HG03442 (cell line): ENCODE results near the gene BANF2.
"Not testable (repeated sequence)": the region's sequence is repeated elsewhere in the genome, so short reads cannot be mapped to it uniquely, and the experiment has no call there.

Experiments
- ATAC-seq: cut with Tn5 transposase; IDR thresholded peaks from one replicate; pipeline ENCODE4 v1.9.1; 2021; ENCODE audit warnings: mild to moderate bottlenecking, moderate library complexity; ENCODE audit not compliant: unreplicated experiment

The BANF2 gene

DNA sequence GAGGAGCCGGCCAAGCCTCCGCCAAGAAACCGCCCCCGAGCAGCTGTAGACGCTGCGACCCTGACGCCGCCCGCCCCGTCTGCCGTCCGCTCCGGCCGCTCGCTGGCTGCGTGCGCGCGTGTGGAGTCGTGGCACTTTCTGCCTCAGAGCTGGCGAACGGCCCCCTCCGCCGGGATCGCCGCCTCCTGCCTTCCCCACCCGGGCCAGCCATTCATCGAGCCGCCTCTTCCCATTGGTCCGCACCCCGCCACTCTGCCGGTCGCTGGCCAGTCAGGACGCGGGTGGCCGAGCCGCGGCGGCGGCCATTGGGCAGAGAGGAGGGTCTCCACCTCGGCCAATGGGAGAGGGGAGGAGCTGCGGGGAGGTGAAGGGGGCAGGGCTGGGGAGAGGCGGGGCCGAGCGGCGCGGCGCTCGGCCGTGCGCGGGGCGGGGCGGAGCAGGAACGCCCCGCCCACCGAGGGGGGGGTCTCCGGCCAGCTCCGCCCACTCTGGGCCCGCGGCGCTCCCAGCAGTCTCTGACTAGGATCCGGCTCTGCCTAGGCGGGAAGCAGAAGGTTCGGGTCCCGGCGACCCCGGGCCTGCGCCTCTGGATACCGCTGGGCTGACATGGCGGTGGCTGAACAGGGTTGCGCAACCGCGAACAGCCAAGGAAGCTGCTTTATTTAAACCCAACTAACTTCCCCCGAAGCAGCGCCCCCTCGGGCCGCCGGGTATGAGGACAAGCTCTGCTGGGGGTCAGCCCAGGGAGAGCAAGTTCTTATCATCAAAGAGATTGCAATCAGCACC is 17.5 kb upstream of the BANF2 start, which contains the start of gene RRBP1:
TSS of gene RRBP1 (minus strand) at position 140 of the 786 bp plus-strand sequence. CDS start 21,735 bp downstream, outside the sequence.
- peak; percentile 88 for ATAC-seq

DNA sequence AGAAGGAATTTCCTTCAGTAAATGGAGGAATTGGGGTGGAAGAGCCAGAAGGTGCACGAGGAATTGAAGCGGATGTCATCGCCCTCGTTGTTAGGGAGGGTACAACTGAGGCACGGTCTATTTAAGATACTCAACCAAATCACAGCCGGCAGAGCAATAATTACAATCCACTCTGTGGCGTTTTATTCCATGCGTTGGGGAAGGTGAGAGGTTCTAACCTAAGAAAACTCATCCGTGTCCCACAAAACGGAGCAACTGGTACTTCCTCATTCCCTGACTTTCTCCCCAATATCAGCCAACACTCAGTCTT is 16.9 kb upstream of the BANF2 start:
- no peak for ATAC-seq

DNA sequence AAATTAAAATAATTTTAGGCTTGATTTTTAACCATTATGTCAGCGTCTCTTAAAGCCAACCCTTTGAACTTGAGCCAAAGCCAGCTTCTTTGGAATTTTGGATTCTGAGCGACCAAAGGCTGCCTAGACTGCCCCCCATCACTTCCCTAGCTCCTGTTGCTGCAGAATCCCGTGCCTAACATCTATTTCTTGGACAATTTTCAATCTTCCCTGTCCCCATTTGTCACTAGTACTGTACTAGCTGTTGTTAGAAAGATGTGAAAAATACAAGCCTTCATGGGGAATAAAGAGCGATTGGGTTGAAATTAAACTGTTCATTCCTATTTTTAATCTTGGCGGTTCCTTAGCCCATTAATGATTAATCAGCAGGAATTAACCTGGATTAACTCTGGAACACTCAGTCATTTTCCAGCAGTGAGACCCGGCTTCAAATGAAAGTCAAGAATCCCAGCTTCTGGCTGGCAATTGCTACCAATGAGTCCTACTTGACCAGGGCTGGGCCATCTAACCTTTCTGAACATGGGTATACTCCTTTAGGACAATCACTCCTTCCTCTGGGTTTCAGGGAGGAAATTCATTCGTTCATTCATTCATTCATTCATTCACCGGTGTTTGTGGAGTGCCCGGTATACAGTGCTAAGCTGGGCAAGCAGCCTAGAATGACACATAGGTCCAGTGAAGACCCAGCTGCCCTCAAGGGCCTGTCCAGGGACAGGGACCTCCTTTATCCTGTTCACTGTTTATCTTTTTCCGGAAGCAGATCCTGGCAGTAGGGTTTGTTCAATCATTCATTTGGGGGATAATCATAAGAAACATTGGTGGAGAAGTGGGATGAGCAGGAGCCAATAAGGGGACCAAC is 16.3 kb upstream of the BANF2 start:
- ATAC-seq = no peak

DNA sequence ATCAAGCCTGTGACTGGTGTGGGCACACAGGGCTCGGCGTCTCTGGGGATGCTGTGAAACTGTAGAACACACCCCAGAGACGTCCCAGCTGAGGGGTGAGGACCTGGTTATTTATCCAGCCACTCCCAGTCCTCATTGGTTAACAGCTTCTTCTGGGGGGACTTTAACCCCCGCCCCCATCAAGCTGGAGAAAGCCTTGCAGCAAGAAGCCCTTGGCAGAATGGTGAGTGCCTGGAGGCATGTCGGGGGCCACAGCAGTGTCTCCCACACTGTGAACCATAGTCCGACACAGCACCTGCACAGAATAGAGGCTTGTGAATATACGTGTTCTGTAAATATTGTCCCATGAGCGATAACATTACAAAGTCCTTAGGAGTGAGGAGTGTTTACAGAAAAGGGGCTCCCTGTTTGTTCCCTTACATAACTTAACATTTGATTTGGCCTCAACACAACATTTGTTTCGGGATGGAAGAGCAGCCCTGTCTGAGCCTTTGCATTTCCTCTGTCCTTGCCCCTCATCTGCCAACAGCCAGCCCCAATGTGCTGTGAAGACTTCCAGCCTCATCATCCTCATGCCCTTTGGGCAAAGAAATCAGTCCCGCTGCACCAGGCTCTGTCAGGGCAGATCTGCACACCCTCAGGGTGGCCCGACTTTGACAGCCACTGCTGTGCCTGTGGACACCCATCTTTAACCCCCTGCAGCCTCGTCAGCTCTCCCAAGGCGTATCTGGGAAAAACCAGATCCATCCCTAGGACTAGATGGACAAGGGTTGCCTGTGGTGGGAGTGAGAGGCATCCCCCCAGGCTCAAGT is 15.5 kb upstream of the BANF2 start:
- no peak for ATAC-seq

DNA sequence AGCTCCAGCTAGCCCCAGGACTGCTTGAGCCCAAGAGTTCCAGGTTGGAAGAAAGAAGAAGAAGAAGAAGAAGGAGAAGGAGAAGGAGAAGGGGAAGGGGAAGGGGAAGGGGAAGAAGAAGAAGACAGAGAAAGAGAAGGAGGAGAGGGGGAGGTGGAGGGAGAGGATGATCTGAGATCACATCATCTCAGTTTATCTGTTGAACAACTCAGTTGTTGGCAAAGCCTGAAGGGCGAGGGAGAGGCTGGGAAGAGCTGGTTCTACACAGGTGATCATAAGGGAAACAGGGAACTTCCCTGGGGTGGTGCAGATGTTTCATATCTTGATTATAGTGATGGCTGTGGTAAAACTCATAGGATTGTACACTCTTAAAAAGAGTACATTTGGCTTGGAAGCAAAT is 14.6 kb upstream of the BANF2 start:
- no peak for ATAC-seq

DNA sequence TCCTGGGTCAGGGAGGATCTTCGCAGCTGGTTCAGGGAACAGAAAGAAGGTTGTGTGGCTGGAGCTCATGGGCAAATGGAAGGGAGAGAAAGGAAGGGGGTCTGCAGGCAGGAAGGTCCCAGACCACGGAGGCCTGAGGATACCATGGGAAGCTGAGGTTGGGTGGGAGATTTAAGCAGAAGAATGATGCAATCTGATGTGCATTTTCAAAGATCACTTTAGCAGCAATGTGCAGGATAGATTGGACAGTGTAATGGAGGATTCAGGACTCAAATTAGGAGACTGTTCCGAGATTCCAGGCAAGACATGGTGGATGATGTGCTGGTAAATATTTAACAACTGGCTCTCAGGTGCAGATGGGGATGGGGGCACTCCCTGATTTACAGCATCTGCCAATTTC is 12.0 kb upstream of the BANF2 start:
- ATAC-seq = no peak

DNA sequence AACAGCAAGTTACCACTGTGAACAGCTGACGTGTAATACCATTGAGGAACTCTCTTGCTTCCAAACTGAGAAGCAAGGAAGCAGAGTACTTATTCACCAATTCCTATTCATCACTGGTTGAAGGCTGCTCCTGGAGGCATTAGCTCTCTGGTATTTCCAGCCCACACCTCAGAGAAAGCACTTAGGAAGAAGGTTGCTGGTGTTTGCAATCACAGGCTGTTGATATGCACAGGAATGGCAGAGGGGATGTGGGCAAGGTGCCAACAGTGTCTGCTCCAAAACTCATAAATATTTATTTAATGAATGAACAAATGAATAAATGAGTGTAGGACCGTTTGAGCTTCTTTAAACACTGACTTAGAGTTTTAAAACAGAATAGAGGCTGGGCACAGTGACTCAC is 10.8 kb upstream of the BANF2 start:
- ATAC-seq = no peak

DNA sequence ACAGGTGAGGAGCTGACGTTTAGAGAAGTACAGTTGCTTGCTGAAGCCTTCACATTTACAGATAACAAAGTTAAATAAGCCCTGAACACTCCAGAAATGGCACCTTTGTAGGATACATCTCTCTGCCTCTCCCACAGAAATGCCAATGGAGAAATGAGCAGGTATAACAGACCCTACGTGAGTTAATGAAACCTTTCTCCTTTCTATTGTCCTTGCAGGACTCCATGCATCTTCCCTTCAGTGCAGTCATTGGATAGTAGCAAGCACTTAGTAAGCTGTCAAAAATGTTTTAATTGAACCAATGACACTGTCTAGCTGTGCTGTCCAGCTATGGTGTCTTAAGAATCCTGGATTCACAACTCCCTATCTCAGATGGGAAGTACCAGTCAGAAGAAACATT is 9.6 kb upstream of the BANF2 start:
- no peak for ATAC-seq

DNA sequence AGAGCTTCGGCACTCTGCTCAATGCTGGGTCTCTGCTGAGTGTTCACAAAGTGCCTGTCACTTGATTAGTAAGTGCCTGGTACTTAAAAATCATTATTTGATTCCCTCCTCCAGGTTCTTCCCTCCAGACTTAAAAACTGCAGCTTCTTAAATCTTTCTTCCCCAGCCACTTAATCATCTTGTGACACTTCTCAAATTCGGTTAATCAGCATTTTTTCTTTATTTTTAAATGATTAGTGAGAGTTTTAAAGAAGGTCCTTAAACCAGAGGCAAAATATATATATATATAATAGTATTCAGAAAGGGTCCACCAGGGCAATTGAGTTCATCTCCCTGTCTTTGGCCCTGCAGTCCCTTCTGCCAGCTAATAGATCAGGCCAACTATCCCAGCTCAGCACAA is 8.0 kb upstream of the BANF2 start:
- ATAC-seq = no peak

DNA sequence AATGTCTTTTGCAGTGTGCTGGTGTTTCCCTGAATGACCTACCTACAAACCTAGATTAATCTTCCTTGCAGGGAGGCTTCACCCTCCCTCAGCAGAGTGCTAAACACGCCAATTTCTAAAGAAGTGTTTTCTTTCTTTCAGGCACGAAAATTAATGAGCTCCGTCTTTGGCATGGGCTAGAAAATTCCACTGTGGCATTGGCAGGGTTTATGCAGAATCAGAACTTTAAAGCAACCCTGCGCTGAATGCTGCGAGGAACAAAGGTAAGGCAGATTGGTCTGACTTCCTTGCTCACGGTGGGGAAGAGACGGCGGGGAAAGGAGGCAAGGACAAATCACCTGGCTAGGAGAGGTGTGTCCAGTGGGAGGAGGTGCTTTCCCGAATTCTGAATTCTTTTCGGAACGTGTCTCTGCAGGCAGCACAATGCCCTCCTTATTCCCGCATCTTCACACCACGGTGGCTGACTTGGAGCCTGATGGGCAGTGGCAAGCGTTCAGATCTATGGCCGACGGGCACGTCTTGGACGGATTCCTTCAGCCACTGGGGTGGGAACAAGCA is 6.2 kb upstream of the BANF2 start:
- no peak for ATAC-seq

DNA sequence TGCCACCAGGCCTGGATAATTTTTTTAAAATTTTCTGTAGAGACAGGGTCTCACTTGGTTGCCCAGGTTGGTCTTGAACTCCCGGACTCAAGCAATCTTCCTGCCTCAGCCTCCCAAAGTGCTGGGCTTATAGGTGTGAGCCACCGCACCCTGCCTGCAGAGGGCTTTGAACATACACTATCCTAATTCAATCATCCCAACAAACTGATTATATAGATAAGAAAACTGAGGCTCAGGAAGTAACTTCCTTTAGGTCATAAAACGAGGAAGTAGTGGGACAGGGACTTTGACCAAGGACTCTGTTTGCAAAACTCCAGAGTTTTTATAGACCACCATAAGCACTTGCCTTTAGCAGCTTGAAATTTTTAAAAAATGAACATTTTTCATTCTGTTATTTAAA is 5.0 kb upstream of the BANF2 start:
- ATAC-seq = no peak

DNA sequence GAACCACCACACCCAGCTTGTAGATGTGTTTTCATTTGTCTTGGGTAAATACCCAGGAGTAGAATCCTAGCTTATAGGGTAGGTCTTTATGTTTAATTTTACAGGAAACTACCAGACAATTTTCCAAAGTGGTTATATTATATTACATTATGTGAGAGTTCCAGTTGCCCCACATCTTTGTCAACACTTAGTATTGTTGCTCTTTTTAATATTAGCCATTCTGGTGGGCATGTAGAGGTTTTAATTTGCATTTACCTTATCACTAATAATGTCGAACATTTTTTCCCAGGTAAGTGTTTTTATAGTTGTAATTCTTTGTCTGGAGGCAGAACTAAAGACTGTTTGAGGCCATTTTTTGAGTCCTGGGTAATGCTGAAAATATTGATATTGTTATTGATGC is 3.5 kb upstream of the BANF2 start:
- no peak for ATAC-seq

DNA sequence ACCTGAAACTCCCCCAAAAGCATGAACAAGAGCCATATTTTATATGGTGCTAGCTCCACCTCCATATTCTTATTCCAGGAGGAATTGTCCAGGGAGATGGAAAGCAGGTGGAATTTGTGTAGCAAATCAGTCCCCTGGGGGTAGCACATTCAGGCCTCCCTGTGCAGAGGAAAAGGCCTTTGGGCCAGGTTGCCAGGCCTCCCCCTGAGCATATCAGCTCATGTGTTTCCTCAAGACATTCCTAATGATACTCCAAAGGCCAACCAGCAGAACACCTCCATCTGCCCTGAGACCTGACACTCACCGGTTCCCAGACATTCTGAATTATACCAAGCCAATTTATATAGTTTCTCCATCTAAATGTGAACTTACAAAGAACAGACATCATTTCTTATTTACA is 2.6 kb upstream of the BANF2 start:
- no peak for ATAC-seq

DNA sequence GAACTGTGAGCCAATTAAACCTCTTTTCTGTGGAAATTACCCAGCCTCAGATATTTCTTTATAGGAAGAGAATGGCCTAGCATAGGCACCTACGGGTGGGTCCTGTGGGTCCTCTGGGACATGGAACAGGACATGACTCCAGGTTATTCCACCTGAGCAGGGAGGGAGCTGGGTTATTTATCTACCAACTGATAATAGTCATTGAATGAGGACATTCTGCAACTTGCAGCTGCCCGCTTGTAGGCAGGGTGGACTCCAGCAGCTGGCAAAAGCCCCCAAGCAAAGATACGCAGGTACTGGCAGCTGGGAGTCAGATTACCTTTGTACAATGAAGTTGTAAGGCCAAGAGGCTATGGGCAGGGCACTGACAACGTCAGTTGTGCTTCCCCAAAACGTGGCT is 1.4 kb upstream of the BANF2 start:
- no peak for ATAC-seq

DNA sequence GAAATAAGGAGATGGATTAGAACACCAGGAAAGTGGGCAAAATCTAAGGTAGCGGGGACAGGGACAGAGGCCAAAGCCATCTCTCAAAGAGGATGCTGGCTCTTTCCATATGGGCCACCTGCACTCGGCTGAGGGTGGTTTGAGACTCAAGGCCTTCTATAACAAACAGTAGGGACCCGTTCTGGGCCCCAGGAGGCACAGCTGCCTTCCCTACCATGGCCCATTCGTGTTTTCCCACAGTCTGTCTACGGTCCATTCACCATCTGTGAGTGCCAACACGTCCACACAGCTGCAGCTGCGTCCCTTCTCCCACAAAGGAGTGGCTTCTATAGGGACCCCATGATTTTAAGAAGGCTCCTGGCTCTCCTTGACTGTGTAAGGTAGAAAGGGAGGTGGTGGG is 871 bp downstream of the BANF2 start:
- no peak for ATAC-seq

DNA sequence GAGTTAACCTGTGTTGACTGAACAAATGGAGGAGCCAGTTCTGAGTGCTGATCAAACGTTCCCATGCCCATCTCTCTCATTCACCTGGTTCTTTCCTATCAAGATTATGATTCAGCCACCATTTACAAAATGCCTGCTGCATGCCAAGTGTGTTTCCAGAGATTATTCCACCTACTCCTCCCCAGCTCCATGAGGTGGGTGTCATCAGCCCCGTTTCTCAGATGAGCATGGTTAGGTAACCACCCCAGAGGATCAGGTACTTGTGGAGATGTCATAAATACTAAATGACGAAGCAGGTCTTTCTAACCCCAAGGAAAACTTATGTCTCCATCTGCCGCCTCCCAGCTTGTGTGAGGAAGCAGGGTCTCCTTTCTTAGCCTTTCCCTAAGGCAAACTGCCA is 2.1 kb downstream of the BANF2 start:
- no peak for ATAC-seq

DNA sequence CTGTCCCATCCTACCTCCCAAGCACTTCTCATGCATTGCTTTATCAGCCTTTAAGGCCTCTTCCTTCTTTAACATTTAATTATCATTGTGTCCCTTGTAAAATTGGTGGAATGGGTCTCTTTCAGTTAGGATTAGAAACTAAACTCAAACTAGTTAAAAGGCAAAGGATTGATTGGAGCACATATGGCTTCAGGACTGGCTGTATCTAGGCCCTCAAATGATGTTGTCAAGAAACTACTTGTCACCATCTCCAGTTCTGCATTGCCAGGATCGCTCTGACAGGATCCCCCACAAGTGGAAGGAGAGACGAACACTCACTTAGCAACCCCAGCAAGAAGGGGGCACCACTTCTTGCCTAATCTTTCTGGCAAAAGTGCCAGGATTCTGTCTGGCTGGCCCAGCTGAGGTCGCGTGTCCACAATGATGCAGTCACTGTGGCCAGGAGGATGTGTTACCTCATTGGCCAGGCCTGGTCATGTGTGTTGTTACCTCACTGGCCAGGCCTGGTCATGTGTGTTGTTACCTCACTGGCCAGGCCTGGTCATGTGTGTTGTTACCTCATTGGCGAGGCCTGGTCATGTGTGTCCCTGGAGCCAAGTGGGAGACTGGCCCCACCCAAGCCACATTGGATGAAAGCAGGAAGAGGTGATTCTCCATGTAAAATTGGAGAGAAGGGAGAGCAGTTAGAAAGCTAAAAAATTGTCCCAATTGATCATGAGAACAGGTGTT is 5.0 kb downstream of the BANF2 start:
- ATAC-seq = no peak

DNA sequence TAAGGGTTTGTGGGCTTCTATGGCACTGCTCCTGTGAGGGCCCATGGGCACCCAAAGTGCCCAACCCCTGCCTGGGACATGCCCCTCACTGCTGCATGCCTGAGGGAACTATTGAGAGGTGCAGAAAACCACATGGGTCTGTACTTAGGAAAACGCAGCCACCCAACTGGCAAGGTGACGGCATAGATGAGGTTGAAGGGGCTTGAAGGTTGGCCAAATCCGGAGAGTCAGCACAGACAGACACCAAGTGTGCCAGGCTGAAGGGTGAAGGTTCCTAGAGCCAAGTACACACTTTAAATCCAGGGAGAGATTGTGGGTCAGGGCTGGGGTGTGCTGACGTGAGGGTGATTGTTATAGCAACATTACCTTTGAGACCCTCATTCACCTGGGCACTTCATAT is 6.2 kb downstream of the BANF2 start:
- no peak for ATAC-seq

DNA sequence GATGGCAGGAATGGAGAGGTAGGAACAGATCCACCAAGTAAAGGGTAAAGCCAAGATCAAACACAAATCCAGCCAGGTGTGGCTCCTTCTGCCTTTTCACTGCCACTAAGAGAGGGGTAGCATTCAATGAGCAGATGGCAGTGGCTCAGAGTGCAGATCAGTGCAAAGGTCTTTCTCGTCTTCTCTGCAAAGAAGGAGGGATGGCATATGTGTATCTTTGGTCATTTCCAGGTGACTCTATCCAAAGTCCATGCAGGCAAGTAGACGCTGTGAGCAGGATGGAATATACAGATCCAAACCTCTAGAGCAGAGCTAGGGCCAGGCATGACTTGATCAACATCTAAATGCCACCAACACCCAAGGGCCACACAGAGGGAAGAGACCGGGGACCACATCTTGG is 6.9 kb downstream of the BANF2 start:
- no peak for ATAC-seq

DNA sequence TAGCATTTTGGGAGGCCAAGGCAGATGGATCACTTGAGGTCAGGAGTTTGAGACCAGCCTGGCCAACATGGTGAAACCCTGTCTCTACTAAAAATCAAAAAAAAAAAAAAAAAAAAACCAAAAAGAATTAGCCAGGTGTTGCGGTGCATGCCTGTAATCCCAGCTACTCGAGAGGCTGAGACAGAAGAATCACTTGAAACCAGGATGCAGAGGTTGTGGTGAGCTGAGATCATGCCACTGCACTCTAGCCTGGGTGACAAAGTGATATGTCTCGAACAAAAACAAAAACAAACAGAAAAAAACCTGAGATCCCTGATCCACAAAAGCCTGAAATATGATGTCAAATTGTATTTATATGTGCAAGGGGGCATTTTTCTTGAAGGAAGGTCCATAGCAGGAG is 8.2 kb downstream of the BANF2 start:
- not testable (repeated sequence) for ATAC-seq
